GM12878 (cell line): ENCODE data around the gene DSC3. TPM values are rescaled to one million over a fixed set of nuclear protein-coding genes. Genes with fewer than 3 reads are reported as not detected.

Experiments used
- ATAC-seq: fragments of 200-7000 bp; cut with Tn5 transposase; 3 replicates; pipeline ENCODE4 v1.9.1; 2020; ENCODE audit warnings: mild to moderate bottlenecking, moderate library complexity
- BruUV-seq: library from RNA; stranded (reverse); fragments of 400-500 nt; replicated peaks from 2 replicates; lab custom pipeline; 2021; lab: Mats Ljungman, UMichigan
- CTCF ChIA-PET: fragments of 300-600 bp; sonication (Branson Sonifier 250); formaldehyde crosslinking; extraction: SDS; loops from one replicate; lab custom pipeline; 2021; ENCODE audit warnings: inconsistent platforms; lab: Yijun Ruan, JAX
- POLR2A ChIA-PET: fragments of 350-600 bp; formaldehyde crosslinking; extraction: SDS; loops from one replicate; lab custom pipeline; 2021; ENCODE audit warnings: inconsistent platforms; lab: Charles Lee
- RAD21 ChIA-PET: fragments of 300-600 bp; sonication (Branson Sonifier 250); formaldehyde crosslinking; loops from one replicate; lab custom pipeline; 2023; ENCODE audit warnings: antibody characterized with exemption; ENCODE audit not compliant: unreplicated experiment; lab: Charles Lee
- SMC1A ChIA-PET: fragments of 300-600 bp; sonication (Branson Sonifier 250); formaldehyde crosslinking; loops from one replicate; lab custom pipeline; 2023; ENCODE audit not compliant: unreplicated experiment, uncharacterized antibody; lab: Charles Lee
- DNase-seq: peaks from one replicate; pipeline ENCODE4 v3.0.0-alpha.2; 2011; ENCODE audit warnings: low read depth, low spot score
- FAIRE-seq: peaks from 3 replicates; lab custom pipeline; 2011; peaks lifted over from hg19 to GRCh38; lab: Jason Lieb, UNC
- H2AFZ ChIP-seq: 2 replicates; pipeline ENCODE4 v1.6.0; 2011; ENCODE audit warnings: low read depth, low read length, control low read depth; ENCODE audit not compliant: control insufficient read depth
- H3K27ac ChIP-seq: 2 replicates; pipeline ENCODE4 v1.5.1; 2011; ENCODE audit warnings: control low read depth; ENCODE audit not compliant: control insufficient read depth, insufficient read depth
- H3K27me3 ChIP-seq, 2 experiments: replicated peaks in 1 of 2; 2 replicates each; pipeline versions ENCODE4 v1.6.0 to v1.6.1; 2011; ENCODE audit warnings: low read length in 1 of 2; ENCODE audit not compliant: control insufficient read depth in 2 of 2, insufficient read depth in 2 of 2
- H3K36me3 ChIP-seq, 2 experiments: 2 replicates each; pipeline ENCODE4 v1.5.1; 2011; ENCODE audit warnings: low read length in 1 of 2; ENCODE audit not compliant: control insufficient read depth in 2 of 2, insufficient read depth in 2 of 2
- H3K4me1 ChIP-seq: 2 replicates; pipeline ENCODE4 v1.6.1; 2011; ENCODE audit warnings: mild to moderate bottlenecking, low read length, moderate library complexity, mixed read lengths; ENCODE audit not compliant: control insufficient read depth, insufficient read depth
- H3K4me2 ChIP-seq: 2 replicates; pipeline ENCODE4 v1.6.0; 2011; ENCODE audit warnings: control low read depth; ENCODE audit not compliant: control insufficient read depth, insufficient read depth
- H3K4me3 ChIP-seq: fragments of 200-600 bp; sonication (generic); 2 replicates; pipeline ENCODE4 v1.5.1; 2016
- H3K79me2 ChIP-seq: 2 replicates; pipeline ENCODE4 v1.6.0; 2011; ENCODE audit warnings: low read length; ENCODE audit not compliant: control insufficient read depth, insufficient read depth
- H3K9ac ChIP-seq: 2 replicates; pipeline ENCODE4 v1.8.0; 2011; ENCODE audit warnings: low read length, control low read depth, mixed read lengths; ENCODE audit not compliant: control insufficient read depth, insufficient read depth
- H3K9me3 ChIP-seq: replicated peaks from 3 replicates; pipeline ENCODE4 v1.5.1; 2011; ENCODE audit warnings: mild to moderate bottlenecking, low read length; ENCODE audit not compliant: control insufficient read depth, insufficient read depth
- H4K20me1 ChIP-seq: 2 replicates; pipeline ENCODE4 v1.6.0; 2011; ENCODE audit not compliant: control insufficient read depth, insufficient read depth
- BACH1 ChIP-seq: fragments of 450-650 bp; IDR thresholded peaks from 2 replicates; pipeline ENCODE4 v1.6.1; 2017; ENCODE audit warnings: mild to moderate bottlenecking, borderline replicate concordance
- BCL3 ChIP-seq: IDR thresholded peaks from 2 replicates; pipeline ENCODE4 v1.6.1; 2011; ENCODE audit warnings: borderline replicate concordance, low read depth, mild to moderate bottlenecking, moderate library complexity, low read length; ENCODE audit not compliant: insufficient read depth, poor library complexity, severe bottlenecking
- ESRRA ChIP-seq: IDR thresholded peaks from 2 replicates; pipeline ENCODE4 v1.6.1; 2012; ENCODE audit warnings: mild to moderate bottlenecking, low read length, improper control_type of control experiment
- EZH2 ChIP-seq: IDR thresholded peaks from 2 replicates; pipeline ENCODE4 v1.6.1; 2012; ENCODE audit warnings: low read depth, mild to moderate bottlenecking, control low read depth, inconsistent platforms, low read length, borderline replicate concordance; ENCODE audit not compliant: control insufficient read depth
- FOS ChIP-seq: IDR thresholded peaks from 3 replicates; pipeline ENCODE4 v1.6.1; 2011; ENCODE audit warnings: borderline replicate concordance; ENCODE audit not compliant: insufficient read length; ENCODE audit errors: extremely low read depth
- GATAD2B ChIP-seq: fragments of 450-650 bp; conservative IDR thresholded peaks from 2 replicates; pipeline ENCODE4 v1.6.1; 2017; ENCODE audit warnings: low read depth, mild to moderate bottlenecking, moderate library complexity
- HDAC6 ChIP-seq: fragments of 200-600 bp; sonication (generic); IDR thresholded peaks from one replicate; pipeline ENCODE4 v1.8.0; 2017; ENCODE audit warnings: antibody characterized with exemption; ENCODE audit not compliant: unreplicated experiment
- SMC3 ChIP-seq: IDR thresholded peaks from 2 replicates; pipeline ENCODE4 v1.6.1; 2011; ENCODE audit warnings: low read length, improper control_type of control experiment, borderline replicate concordance
- SREBF1 ChIP-seq: IDR thresholded peaks from 2 replicates; pipeline ENCODE4 v1.6.1; 2012; ENCODE audit warnings: mild to moderate bottlenecking, low read length
- ZZZ3 ChIP-seq: IDR thresholded peaks from 2 replicates; pipeline ENCODE4 v1.6.1; 2011; ENCODE audit warnings: low read depth; ENCODE audit not compliant: control insufficient read depth, insufficient read length
- whole genome bisulfite sequencing: methylation state at CpG from one replicate; pipeline ENCODE4 v1.1.6; 2016; ENCODE audit warnings: low lambda C conversion rate; ENCODE audit not compliant: insufficient replicate concordance, insufficient coverage; ENCODE audit errors: missing lambda C conversion rate; 5-methylcytosine and 5-hydroxymethylcytosine counted together
- in situ Hi-C: fragments of 300-500 bp; cut with MboI; formaldehyde crosslinking; loops from 9 replicates; pipeline ENCODE4 v1.14.3; 2018; ENCODE audit warnings: mixed read lengths
- intact Hi-C: fragments of 100-400 bp; cut with micrococcal nuclease; formaldehyde crosslinking; loops from one replicate; pipeline ENCODE4 v1.14.2; 2022; ENCODE audit not compliant: unreplicated experiment
- polyA plus RNA-seq, 11 experiments: library from polyadenylated mRNA; depleted of rRNA in 4 of 11; unstranded in 6 of 11; stranded (reverse) in 5 of 11; fragments of >200 nt; fragmentation: Nextera tagmentation in 4 of 11; fragmentation: Illumina TruSeq in 1 of 11; extraction: Ambion mirVana in 4 of 11; extraction: Trizol in 1 of 11; gene quantifications; 1 replicate in 1 of 11; 2 replicates in 10 of 11; pipeline versions ENCODE4 v1.2.1 to v1.2.3, GENCODE V29; 2011 to 2016; ENCODE audit warnings: inconsistent platforms in 2 of 11, missing spikeins in 2 of 11, low read depth in 1 of 11
- total RNA-seq, 4 experiments: library from RNA; depleted of rRNA in 3 of 4; stranded (reverse); fragments of >200 nt in 3 of 4; fragmentation: Illumina TruSeq in 1 of 4; extraction: Trizol in 1 of 4; gene quantifications; 2 replicates each; pipeline versions ENCODE4 v1.2.1 to v1.2.3, GENCODE V29; 2013 to 2021

DSC3 gene
- total and polyA plus RNA-seq, 10 of the 15 experiments (the other 5 are each of a cell fraction or from before 2014, with no cell fraction given) = 0.01 to 2.9 (median 1.6) TPM

- Histone ChIP-seq H2AFZ (no peak overlapping the region), H3K27ac (no peak overlapping the region), H3K79me2 (no peaks in the 10 kb centered on the region), H3K4me3 (no peak overlapping the region), H3K9me3 (no peaks in the 10 kb centered on the region), H3K9ac (no peak overlapping the region), H3K4me1 (no peaks in the 10 kb centered on the region), H4K20me1 (no peaks in the 10 kb centered on the region)
- POLR2A ChIA-PET = no interaction called here
- intact Hi-C loops = no loop called here
- DNase-seq (no peak), ATAC-seq (no peak)
- WGBS = 3% methylated on average over 3 of the region's 3 CpGs
- CTCF ChIA-PET = no interaction called here
- SMC1A ChIA-PET = no interaction called here
- RAD21 ChIA-PET = no interaction called here
- no peak for TF ChIP-seq EZH2
- TF ChIP-seq SMC3 = no peak
- no peak for TF ChIP-seq GATAD2B
- TF ChIP-seq ESRRA = no peak
- no peak for TF ChIP-seq SREBF1
- no peak for TF ChIP-seq BACH1
- TF ChIP-seq FOS = no peak
- no peak for TF ChIP-seq HDAC6
- TF ChIP-seq ZZZ3 = no peak
- no peak for TF ChIP-seq BCL3
- TF ChIP-seq, all 136 proteins: peak for 0
- Histone ChIP-seq H3K27me3 (no peaks in the 10 kb centered on the region), H3K36me3 (no peaks in the 10 kb centered on the region), H3K4me2 (no peak overlapping the region)
- FAIRE-seq = no peak
- in situ Hi-C loops = no loop called here
- no TSS peak for BruUV-seq
Measured at GRCh38 chr18:31070206-31070605, 27.7 kb upstream of the DSC3 start.
